GM12878 (cell line): ENCODE data around the gene TMED6. TPM values are rescaled to one million over a fixed set of nuclear protein-coding genes. Genes with fewer than 3 reads are reported as not detected.

Experiments used
- ATAC-seq: fragments of 200-7000 bp; cut with Tn5 transposase; 3 replicates; pipeline ENCODE4 v1.9.1; 2020; ENCODE audit warnings: mild to moderate bottlenecking, moderate library complexity
- BruUV-seq: library from RNA; stranded (reverse); fragments of 400-500 nt; replicated peaks from 2 replicates; lab custom pipeline; 2021; lab: Mats Ljungman, UMichigan
- CTCF ChIA-PET: fragments of 300-600 bp; sonication (Branson Sonifier 250); formaldehyde crosslinking; extraction: SDS; loops from one replicate; lab custom pipeline; 2021; ENCODE audit warnings: inconsistent platforms; lab: Yijun Ruan, JAX
- POLR2A ChIA-PET: fragments of 350-600 bp; formaldehyde crosslinking; extraction: SDS; loops from one replicate; lab custom pipeline; 2021; ENCODE audit warnings: inconsistent platforms; lab: Charles Lee
- RAD21 ChIA-PET: fragments of 300-600 bp; sonication (Branson Sonifier 250); formaldehyde crosslinking; loops from one replicate; lab custom pipeline; 2023; ENCODE audit warnings: antibody characterized with exemption; ENCODE audit not compliant: unreplicated experiment; lab: Charles Lee
- SMC1A ChIA-PET: fragments of 300-600 bp; sonication (Branson Sonifier 250); formaldehyde crosslinking; loops from one replicate; lab custom pipeline; 2023; ENCODE audit not compliant: unreplicated experiment, uncharacterized antibody; lab: Charles Lee
- DNase-seq: peaks from one replicate; pipeline ENCODE4 v3.0.0-alpha.2; 2011; ENCODE audit warnings: low read depth, low spot score
- FAIRE-seq: peaks from 3 replicates; lab custom pipeline; 2011; peaks lifted over from hg19 to GRCh38; lab: Jason Lieb, UNC
- H2AFZ ChIP-seq: 2 replicates; pipeline ENCODE4 v1.6.0; 2011; ENCODE audit warnings: low read depth, low read length, control low read depth; ENCODE audit not compliant: control insufficient read depth
- H3K27ac ChIP-seq: 2 replicates; pipeline ENCODE4 v1.5.1; 2011; ENCODE audit warnings: control low read depth; ENCODE audit not compliant: control insufficient read depth, insufficient read depth
- H3K27me3 ChIP-seq, 2 experiments: replicated peaks in 1 of 2; 2 replicates each; pipeline versions ENCODE4 v1.6.0 to v1.6.1; 2011; ENCODE audit warnings: low read length in 1 of 2; ENCODE audit not compliant: control insufficient read depth in 2 of 2, insufficient read depth in 2 of 2
- H3K36me3 ChIP-seq, 2 experiments: 2 replicates each; pipeline ENCODE4 v1.5.1; 2011; ENCODE audit warnings: low read length in 1 of 2; ENCODE audit not compliant: control insufficient read depth in 2 of 2, insufficient read depth in 2 of 2
- H3K4me1 ChIP-seq: 2 replicates; pipeline ENCODE4 v1.6.1; 2011; ENCODE audit warnings: mild to moderate bottlenecking, low read length, moderate library complexity, mixed read lengths; ENCODE audit not compliant: control insufficient read depth, insufficient read depth
- H3K4me2 ChIP-seq: 2 replicates; pipeline ENCODE4 v1.6.0; 2011; ENCODE audit warnings: control low read depth; ENCODE audit not compliant: control insufficient read depth, insufficient read depth
- H3K4me3 ChIP-seq: fragments of 200-600 bp; sonication (generic); 2 replicates; pipeline ENCODE4 v1.5.1; 2016
- H3K79me2 ChIP-seq: 2 replicates; pipeline ENCODE4 v1.6.0; 2011; ENCODE audit warnings: low read length; ENCODE audit not compliant: control insufficient read depth, insufficient read depth
- H3K9ac ChIP-seq: 2 replicates; pipeline ENCODE4 v1.8.0; 2011; ENCODE audit warnings: low read length, control low read depth, mixed read lengths; ENCODE audit not compliant: control insufficient read depth, insufficient read depth
- H3K9me3 ChIP-seq: replicated peaks from 3 replicates; pipeline ENCODE4 v1.5.1; 2011; ENCODE audit warnings: mild to moderate bottlenecking, low read length; ENCODE audit not compliant: control insufficient read depth, insufficient read depth
- H4K20me1 ChIP-seq: 2 replicates; pipeline ENCODE4 v1.6.0; 2011; ENCODE audit not compliant: control insufficient read depth, insufficient read depth
- BCL11A ChIP-seq: IDR thresholded peaks from 2 replicates; pipeline ENCODE4 v1.6.1; 2011; ENCODE audit warnings: low read depth, low read length
- ELK1 ChIP-seq: IDR thresholded peaks from 2 replicates; pipeline ENCODE4 v1.6.1; 2012; ENCODE audit warnings: low read depth, low read length, improper control_type of control experiment
- EP300 ChIP-seq, 2 experiments: fragments of 150-350 bp in 1 of 2; IDR thresholded peaks; 2 replicates each; pipeline ENCODE4 v1.6.1; 2011 to 2012; ENCODE audit warnings: low read depth in 2 of 2, low read length in 2 of 2, borderline replicate concordance in 1 of 2, improper control_type of control experiment in 1 of 2, inconsistent platforms in 1 of 2; ENCODE audit not compliant: control insufficient read depth in 1 of 2
- KDM1A ChIP-seq: fragments of 200-600 bp; sonication (generic); IDR thresholded peaks from 2 replicates; pipeline ENCODE4 v1.6.1; 2016; ENCODE audit warnings: borderline replicate concordance
- NBN ChIP-seq: fragments of 450-650 bp; IDR thresholded peaks from 2 replicates; pipeline ENCODE4 v1.6.1; 2016
- RBBP5 ChIP-seq: fragments of 200-600 bp; sonication (generic); conservative IDR thresholded peaks from 2 replicates; pipeline ENCODE4 v1.6.1; 2016
- TARDBP ChIP-seq: IDR thresholded peaks from 2 replicates; pipeline ENCODE4 v1.6.1; 2016; ENCODE audit warnings: borderline replicate concordance
- ZNF207 ChIP-seq: fragments of 450-650 bp; IDR thresholded peaks from 2 replicates; pipeline ENCODE4 v1.6.1; 2014; ENCODE audit warnings: antibody characterized with exemption, mild to moderate bottlenecking, borderline replicate concordance
- WGBS: methylation state at CpG from one replicate; pipeline ENCODE4 v1.1.6; 2016; ENCODE audit warnings: low lambda C conversion rate; ENCODE audit not compliant: insufficient replicate concordance, insufficient coverage; ENCODE audit errors: missing lambda C conversion rate; 5-methylcytosine and 5-hydroxymethylcytosine counted together
- in situ Hi-C: fragments of 300-500 bp; cut with MboI; formaldehyde crosslinking; loops from 9 replicates; pipeline ENCODE4 v1.14.3; 2018; ENCODE audit warnings: mixed read lengths
- intact Hi-C: fragments of 100-400 bp; cut with micrococcal nuclease; formaldehyde crosslinking; loops from one replicate; pipeline ENCODE4 v1.14.2; 2022; ENCODE audit not compliant: unreplicated experiment
- polyA plus RNA-seq, 11 experiments: library from polyadenylated mRNA; depleted of rRNA in 4 of 11; unstranded in 6 of 11; stranded (reverse) in 5 of 11; fragments of >200 nt; fragmentation: Nextera tagmentation in 4 of 11; fragmentation: Illumina TruSeq in 1 of 11; extraction: Ambion mirVana in 4 of 11; extraction: Trizol in 1 of 11; gene quantifications; 1 replicate in 1 of 11; 2 replicates in 10 of 11; pipeline versions ENCODE4 v1.2.1 to v1.2.3, GENCODE V29; 2011 to 2016; ENCODE audit warnings: inconsistent platforms in 2 of 11, missing spikeins in 2 of 11, low read depth in 1 of 11
- total RNA-seq, 4 experiments: library from RNA; depleted of rRNA in 3 of 4; stranded (reverse); fragments of >200 nt in 3 of 4; fragmentation: Illumina TruSeq in 1 of 4; extraction: Trizol in 1 of 4; gene quantifications; 2 replicates each; pipeline versions ENCODE4 v1.2.1 to v1.2.3, GENCODE V29; 2013 to 2021
- TF ChIP-seq, protein P1 (sequence below): IDR thresholded peaks from 2 replicates; pipeline ENCODE4 v1.6.1; 2011; ENCODE audit warnings: borderline replicate concordance, low read depth, mild to moderate bottlenecking, moderate library complexity, low read length; ENCODE audit not compliant: insufficient read depth, poor library complexity, severe bottlenecking
- TF ChIP-seq, protein P2 (sequence below): fragments of 450-650 bp; IDR thresholded peaks from 2 replicates; pipeline ENCODE4 v1.6.1; 2017; ENCODE audit warnings: mild to moderate bottlenecking, low read depth, inconsistent platforms; ENCODE audit not compliant: poor library complexity, severe bottlenecking

TMED6 gene
- total and polyA plus RNA-seq, 10 of the 15 experiments (the other 5 are each of a cell fraction or from before 2014, with no cell fraction given), result 0.27 to 1.7 (median 0.78) TPM

DNA sequence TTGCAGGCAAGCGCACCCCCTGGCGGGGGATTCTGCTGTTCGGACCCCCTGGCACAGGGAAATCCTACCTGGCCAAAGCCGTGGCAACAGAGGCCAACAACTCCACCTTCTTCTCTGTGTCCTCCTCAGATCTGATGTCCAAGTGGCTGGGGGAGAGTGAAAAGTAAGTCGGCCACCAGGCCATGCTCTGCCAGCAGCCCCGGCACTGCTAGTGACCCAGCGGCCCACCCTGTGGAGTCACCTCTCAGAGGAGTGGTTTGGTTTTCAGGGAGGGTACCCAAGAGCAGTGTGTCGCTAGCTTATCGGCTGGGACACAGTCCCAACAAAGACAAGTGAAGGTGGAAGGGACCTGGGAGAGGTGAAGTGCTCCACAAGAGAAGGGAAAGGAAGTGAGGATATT, 32.2 kb downstream of the TMED6 start (continued):
- TF ChIP-seq, protein P1, sequence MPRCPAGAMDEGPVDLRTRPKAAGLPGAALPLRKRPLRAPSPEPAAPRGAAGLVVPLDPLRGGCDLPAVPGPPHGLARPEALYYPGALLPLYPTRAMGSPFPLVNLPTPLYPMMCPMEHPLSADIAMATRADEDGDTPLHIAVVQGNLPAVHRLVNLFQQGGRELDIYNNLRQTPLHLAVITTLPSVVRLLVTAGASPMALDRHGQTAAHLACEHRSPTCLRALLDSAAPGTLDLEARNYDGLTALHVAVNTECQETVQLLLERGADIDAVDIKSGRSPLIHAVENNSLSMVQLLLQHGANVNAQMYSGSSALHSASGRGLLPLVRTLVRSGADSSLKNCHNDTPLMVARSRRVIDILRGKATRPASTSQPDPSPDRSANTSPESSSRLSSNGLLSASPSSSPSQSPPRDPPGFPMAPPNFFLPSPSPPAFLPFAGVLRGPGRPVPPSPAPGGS, result no peak

DNA sequence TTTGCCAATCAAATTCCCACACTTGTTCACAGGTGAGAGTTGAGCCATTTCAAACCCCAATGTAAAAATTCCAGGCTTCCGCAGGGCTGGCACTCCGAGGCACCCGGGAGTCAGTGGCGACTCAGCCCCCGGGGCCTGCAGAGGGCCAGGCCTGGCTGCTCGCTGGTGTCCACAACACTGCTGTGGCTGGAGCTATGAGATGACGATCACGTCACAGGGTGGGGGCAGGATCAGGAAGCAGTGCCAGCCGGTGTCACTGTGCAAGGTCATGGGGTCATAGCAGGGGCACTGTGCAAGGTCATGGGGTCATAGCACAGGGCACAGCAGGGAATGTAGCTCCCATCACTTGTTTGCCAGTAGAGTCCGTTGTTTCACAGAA, 32.7 kb downstream of the TMED6 start:
- Histone ChIP-seq H3K4me2 (no peak overlapping the region), H3K4me1 (no peaks in the 10 kb centered on the region; the same call in 1 of the 2 replicates), H3K36me3 (peaks cover 24 to 47% of the 10 kb centered on the region in 2 experiments), H3K9me3 (no peaks in the 10 kb centered on the region), H3K27ac (no peak overlapping the region), H3K9ac (no peak overlapping the region), H3K4me3 (no peak overlapping the region), H2AFZ (no peak overlapping the region), H4K20me1 (no peaks in the 10 kb centered on the region), H3K79me2 (peaks cover 7% of the 10 kb centered on the region), H3K27me3 (no peaks in the 10 kb centered on the region)
- intact Hi-C loops, result no loop called here
- ChIA-PET CTCF (interaction anchor here (0.6 kb wide), 1 partner anchor 62 kb away, joined by 3 read pairs; no protein-coding TSS in a partner anchor), POLR2A (no interaction called here), RAD21 (no interaction called here), SMC1A (interaction anchor here (1.4 kb wide), 1 partner anchor 10 kb away, joined by 4 read pairs; no protein-coding TSS in a partner anchor)
- 96% methylated on average over 10 of the region's 10 CpGs for WGBS
- no TSS peak for BruUV-seq
- TF ChIP-seq ELK1 (no peak), BCL11A (no peak), KDM1A (no peak), NBN (no peak), ZNF207 (no peak), RBBP5 (no peak), EP300 (IDR thresholded peaks at IDR 0.05; ENCODE audit: borderline replicate concordance in 1 of 2, control insufficient read depth in 1 of 2, low read depth in 2 of 2, low read length in 2 of 2) (no peak), TARDBP (no peak)
- TF ChIP-seq, protein P2, sequence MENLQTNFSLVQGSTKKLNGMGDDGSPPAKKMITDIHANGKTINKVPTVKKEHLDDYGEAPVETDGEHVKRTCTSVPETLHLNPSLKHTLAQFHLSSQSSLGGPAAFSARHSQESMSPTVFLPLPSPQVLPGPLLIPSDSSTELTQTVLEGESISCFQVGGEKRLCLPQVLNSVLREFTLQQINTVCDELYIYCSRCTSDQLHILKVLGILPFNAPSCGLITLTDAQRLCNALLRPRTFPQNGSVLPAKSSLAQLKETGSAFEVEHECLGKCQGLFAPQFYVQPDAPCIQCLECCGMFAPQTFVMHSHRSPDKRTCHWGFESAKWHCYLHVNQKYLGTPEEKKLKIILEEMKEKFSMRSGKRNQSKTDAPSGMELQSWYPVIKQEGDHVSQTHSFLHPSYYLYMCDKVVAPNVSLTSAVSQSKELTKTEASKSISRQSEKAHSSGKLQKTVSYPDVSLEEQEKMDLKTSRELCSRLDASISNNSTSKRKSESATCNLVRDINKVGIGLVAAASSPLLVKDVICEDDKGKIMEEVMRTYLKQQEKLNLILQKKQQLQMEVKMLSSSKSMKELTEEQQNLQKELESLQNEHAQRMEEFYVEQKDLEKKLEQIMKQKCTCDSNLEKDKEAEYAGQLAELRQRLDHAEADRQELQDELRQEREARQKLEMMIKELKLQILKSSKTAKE, result no peak
- DNase-seq, result no peak
- in situ Hi-C loops, result no loop called here
- FAIRE-seq, result no peak
- ATAC-seq, result no peak
